GM13977 (cell line): ENCODE measurements around the gene SEPTIN5.

ENCODE experiments used
- DNase-seq: peaks from one replicate; pipeline ENCODE4 v3.0.0; 2012; ENCODE audit warnings: low spot score
- CTCF ChIP-seq: IDR thresholded peaks from 2 replicates; pipeline ENCODE4 v1.5.1; 2012; ENCODE audit warnings: mild to moderate bottlenecking, control low read depth; ENCODE audit not compliant: insufficient read depth; ENCODE audit errors: extremely low read depth, missing control alignments
- in situ Hi-C: fragments of 300-500 bp; cut with MboI; formaldehyde crosslinking; loops from one replicate; pipeline ENCODE4 v1.12.0; 2022; ENCODE audit warnings: low sequenced_read_pairs, low pct_unique_long_range_greater_than_20kb, mixed read lengths, inconsistent platforms; ENCODE audit not compliant: unreplicated experiment

The SEPTIN5 gene

GRCh38 chr22:19737846-19738663 lies 23.8 kb downstream of the SEPTIN5 start:
- TF ChIP-seq CTCF: no peak
- in situ Hi-C loops: no loop called here
- DNase-seq: no peak

GRCh38 chr22:19738664-19739447 lies 24.6 kb downstream of the SEPTIN5 start:
- TF ChIP-seq CTCF: no peak
- DNase-seq: no peak
- in situ Hi-C loops: no loop called here

- no peak for DNase-seq
- no peak for TF ChIP-seq CTCF
- in situ Hi-C loops: no loop called here
Measured at GRCh38 chr22:19739448-19739895, 25.2 kb downstream of the SEPTIN5 start.

- DNase-seq: no peak
- no peak for TF ChIP-seq CTCF
- in situ Hi-C loops: no loop called here
Measured at GRCh38 chr22:19739911-19740449, 25.7 kb downstream of the SEPTIN5 start.

GRCh38 chr22:19740586-19740985 lies 26.3 kb downstream of the SEPTIN5 start:
- no peak for TF ChIP-seq CTCF
- in situ Hi-C loops: no loop called here
- no peak for DNase-seq

- no peak for TF ChIP-seq CTCF
- in situ Hi-C loops: no loop called here
- DNase-seq: no peak
Measured at GRCh38 chr22:19741053-19741452, 26.8 kb downstream of the SEPTIN5 start.
